HG03460 (cell line): ENCODE data around the gene NUDT21.
"Not testable (repeated sequence)": the region's sequence is repeated elsewhere in the genome, so short reads cannot be mapped to it uniquely, and the experiment has no call there.

ENCODE experiments used
- ATAC-seq: cut with Tn5 transposase; IDR thresholded peaks from one replicate; pipeline ENCODE4 v1.9.1; 2021; ENCODE audit not compliant: unreplicated experiment

The NUDT21 gene

GRCh38 chr16:56419740-56420548 is 31.2 kb downstream of the NUDT21 start:
- ATAC-seq: no peak

GRCh38 chr16:56417138-56417537 is 34.0 kb downstream of the NUDT21 start:
- ATAC-seq: no peak

DNA sequence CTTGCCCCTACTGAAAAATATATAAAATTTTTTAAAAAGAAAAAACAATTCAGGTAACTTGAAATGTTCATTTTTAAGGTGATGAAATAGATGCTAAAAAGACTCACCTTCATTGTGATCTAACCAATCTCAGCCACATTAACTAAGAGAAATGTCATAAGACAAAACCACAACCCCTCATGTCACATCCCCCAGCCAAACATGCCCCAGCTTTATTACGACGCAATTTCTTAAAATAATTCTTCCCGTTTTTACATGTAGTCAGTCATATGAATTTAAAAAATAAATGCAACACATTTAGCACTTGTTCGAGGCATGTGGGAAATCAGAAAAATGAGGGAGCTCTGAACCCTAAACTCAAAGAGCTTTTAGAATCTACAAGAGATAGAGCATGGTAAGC is 35.3 kb downstream of the NUDT21 start:
- no peak for ATAC-seq

GRCh38 chr16:56414366-56414765 is 36.8 kb downstream of the NUDT21 start:
- no peak for ATAC-seq

DNA sequence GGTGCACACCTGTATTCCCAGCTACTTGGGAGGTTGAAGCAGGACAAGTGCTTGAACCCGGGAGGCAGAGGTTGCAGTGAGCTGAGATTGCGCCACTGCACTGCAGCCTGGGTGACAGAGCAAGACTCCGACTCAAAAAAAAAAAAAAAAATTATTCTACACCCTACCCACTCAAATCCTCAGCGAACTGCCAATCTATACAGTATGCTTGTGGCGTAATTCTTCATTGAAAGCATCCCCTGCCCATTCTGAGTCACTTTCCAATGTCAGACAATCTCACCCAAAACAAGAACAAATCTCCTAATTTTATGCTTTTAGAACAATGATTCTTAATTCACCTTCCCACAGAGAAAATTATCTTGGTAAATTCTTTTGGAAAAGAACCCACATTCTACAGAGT is 37.8 kb downstream of the NUDT21 start:
- no peak for ATAC-seq

GRCh38 chr16:56411624-56412023 is 39.5 kb downstream of the NUDT21 start:
- no peak for ATAC-seq

- no peak for ATAC-seq
Measured at GRCh38 chr16:56411123-56411522, 40.0 kb downstream of the NUDT21 start.

DNA sequence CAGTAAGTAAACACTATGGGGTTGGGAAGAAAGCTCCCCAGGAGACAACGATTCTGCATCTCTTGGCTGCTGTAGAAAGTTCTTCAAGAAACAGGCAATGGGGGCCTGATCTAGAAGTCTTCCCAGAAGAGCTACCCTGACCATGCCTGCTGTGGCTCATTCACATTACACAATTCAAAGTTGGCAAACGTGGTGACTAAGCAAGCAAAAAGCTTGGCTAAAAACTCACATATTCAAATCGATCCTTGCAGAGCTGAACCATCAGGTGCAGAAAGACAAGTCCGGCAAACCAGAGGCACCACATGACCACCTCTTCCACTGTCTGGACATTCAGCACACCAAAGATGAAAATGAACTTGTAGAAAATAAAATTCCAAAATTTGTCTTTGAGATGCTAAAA is 41.9 kb downstream of the NUDT21 start:
- ATAC-seq: no peak

- ATAC-seq: no peak
Measured at GRCh38 chr16:56408379-56409098, 42.6 kb downstream of the NUDT21 start.

GRCh38 chr16:56405977-56406672 is 45.0 kb downstream of the NUDT21 start:
- no peak for ATAC-seq

- no peak for ATAC-seq
Measured at GRCh38 chr16:56401482-56401881, 49.6 kb downstream of the NUDT21 start.

DNA sequence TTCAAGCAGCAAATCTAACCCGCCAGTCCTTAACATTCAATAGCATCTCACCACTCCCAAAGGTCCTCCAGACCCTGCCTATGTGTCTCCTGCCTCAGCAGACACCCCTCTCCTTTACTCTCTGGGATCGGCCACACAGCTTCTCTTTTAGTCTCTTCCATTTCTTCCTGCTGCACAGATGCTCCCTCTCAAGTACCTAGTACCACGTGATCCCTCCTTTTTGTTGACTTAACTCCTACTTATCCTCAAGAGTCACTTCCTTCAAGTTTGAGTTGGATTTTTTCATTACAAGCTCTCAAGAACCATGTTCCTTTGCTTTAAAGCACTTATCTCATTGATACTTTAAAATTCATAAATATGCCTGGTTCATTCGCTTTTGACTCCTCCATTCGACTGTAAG is 50.7 kb downstream of the NUDT21 start:
- ATAC-seq: no peak

GRCh38 chr16:56399486-56399885 is 51.6 kb downstream of the NUDT21 start:
- no peak for ATAC-seq

GRCh38 chr16:56399047-56399446 is 52.1 kb downstream of the NUDT21 start:
- no peak for ATAC-seq

- ATAC-seq: not testable (repeated sequence)
Measured at GRCh38 chr16:56396724-56397123, 54.4 kb downstream of the NUDT21 start.

DNA sequence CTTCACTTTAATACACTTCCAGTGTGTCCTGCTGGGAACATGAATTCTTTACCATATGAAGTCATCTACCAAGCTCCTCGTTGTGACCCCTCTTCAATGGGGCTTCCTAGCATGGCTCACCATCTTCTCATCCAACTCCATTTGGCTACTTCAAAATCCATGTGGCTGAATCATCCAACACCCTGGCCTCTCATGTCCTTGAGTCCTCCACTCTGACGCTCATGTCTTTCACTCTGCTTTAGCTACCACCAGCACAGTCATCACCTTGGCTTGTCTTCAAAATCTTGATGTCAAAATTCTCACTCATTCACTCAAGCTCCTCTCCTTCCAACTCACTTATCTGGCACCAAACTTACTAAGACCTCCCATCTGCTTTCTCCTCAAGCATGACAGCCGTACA is 61.6 kb downstream of the NUDT21 start:
- no peak for ATAC-seq

GRCh38 chr16:56388209-56388608 is 62.9 kb downstream of the NUDT21 start:
- no peak for ATAC-seq

GRCh38 chr16:56387396-56387795 is 63.7 kb downstream of the NUDT21 start:
- no peak for ATAC-seq

- no peak for ATAC-seq
Measured at GRCh38 chr16:56384074-56384721, 66.9 kb downstream of the NUDT21 start.

GRCh38 chr16:56382901-56383355 is 68.2 kb downstream of the NUDT21 start:
- no peak for ATAC-seq

GRCh38 chr16:56382459-56382858 is 68.7 kb downstream of the NUDT21 start:
- ATAC-seq: no peak
